Measurements from ENCODE around the gene LRRK1.

The LRRK1 gene

DNA sequence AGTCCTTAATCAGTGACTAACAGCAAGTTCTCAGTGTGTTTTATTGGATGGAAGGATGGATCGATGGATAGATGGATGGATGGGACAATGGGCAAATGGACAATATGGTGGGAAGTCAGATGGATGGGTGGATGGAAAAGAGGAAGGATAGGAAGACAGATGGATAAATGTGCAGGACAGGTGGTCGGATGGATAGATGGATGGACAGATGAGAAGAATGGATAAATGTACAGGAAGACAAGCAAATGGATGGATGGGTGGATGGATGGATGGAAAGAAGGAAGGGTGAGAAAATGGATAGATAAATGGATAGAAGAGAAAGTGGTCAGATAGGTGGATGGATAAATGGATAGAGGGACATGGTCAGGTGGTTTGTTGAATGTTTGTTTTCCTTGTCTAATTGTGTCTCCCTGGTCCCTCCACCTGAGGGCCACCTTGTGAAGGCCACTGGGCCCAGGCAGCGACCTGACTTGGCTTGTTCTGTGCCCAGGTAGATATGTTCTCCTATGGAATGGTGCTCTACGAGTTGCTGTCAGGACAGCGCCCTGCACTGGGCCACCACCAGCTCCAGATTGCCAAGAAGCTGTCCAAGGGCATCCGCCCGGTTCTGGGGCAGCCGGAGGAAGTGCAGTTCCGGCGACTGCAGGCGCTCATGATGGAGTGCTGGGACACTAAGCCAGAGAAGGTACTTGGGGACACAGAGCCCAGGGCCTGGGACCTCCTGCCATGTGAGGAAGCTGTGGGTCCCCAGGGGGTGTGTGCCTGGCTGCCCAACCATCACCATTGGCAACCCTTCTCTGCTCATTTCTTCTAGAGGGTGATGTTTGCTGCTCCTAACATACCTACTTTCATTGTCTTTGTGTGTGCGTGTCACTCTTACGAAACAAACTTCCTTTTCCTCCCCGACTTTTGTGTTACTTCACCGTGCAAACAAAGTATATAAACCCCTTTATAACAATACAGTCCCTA lies 137.5 kb downstream of the LRRK1 start:
- H3K27ac ChIP-seq: no peak overlapping the region
- no peak for TF ChIP-seq ZFX (IDR thresholded peaks at IDR 0.05)
- no peak for TF ChIP-seq CTCF (conservative IDR thresholded peaks at IDR 0.05)

- TF ChIP-seq ZFX (IDR thresholded peaks at IDR 0.05): no peak
- no peak for TF ChIP-seq CTCF (conservative IDR thresholded peaks at IDR 0.05)
- H3K27ac ChIP-seq: no peak overlapping the region
These were observed 138.8 kb downstream of the LRRK1 start for GRCh38 chr15:101057841-101058407.

- TF ChIP-seq CTCF (conservative IDR thresholded peaks at IDR 0.05) (no peak), ZFX (IDR thresholded peaks at IDR 0.05) (no peak)
- H3K27ac ChIP-seq: no peak overlapping the region
These were observed 139.6 kb downstream of the LRRK1 start for GRCh38 chr15:101058735-101059134.

- TF ChIP-seq CTCF (conservative IDR thresholded peaks at IDR 0.05): no peak
- TF ChIP-seq ZFX (IDR thresholded peaks at IDR 0.05): no peak
- H3K27ac ChIP-seq: no peak overlapping the region
These were observed 140.5 kb downstream of the LRRK1 start for GRCh38 chr15:101059381-101060341.

GRCh38 chr15:101060576-101061551 lies 141.7 kb downstream of the LRRK1 start:
- no peak for TF ChIP-seq CTCF (conservative IDR thresholded peaks at IDR 0.05)
- TF ChIP-seq ZFX (IDR thresholded peaks at IDR 0.05): no peak

GRCh38 chr15:101062063-101062462 lies 142.9 kb downstream of the LRRK1 start:
- TF ChIP-seq ZFX (IDR thresholded peaks at IDR 0.05): no peak
- no peak for TF ChIP-seq CTCF (conservative IDR thresholded peaks at IDR 0.05)

More at GRCh38 chr15:101060576-101061551, 141.7 kb downstream of the LRRK1 start:
- H3K27ac ChIP-seq: no peak overlapping the region

More at GRCh38 chr15:101062063-101062462, 142.9 kb downstream of the LRRK1 start:
- H3K27ac ChIP-seq: no peak overlapping the region

All from C4-2B (cell line).